Lower leg skin (tissue), 3 donors: ENCODE data around the gene MINDY4.

Experiments
- POLR2A ChIP-seq, 2 donors: fragments of 450-650 bp; IDR thresholded peaks; one replicate each; pipeline ENCODE4 v1.6.1; 2016 to 2017; ENCODE audit warnings: antibody characterized with exemption in 2 of 2, mild to moderate bottlenecking in 1 of 2, moderate library complexity in 1 of 2
- TF ChIP-seq, protein P1 (sequence below), 3 donors: fragments of 450-650 bp; IDR thresholded peaks; one replicate each; pipeline ENCODE4 v1.5.1; 2016; ENCODE audit warnings: antibody characterized with exemption in 3 of 3, mild to moderate bottlenecking in 3 of 3, moderate library complexity in 2 of 3

DNA sequence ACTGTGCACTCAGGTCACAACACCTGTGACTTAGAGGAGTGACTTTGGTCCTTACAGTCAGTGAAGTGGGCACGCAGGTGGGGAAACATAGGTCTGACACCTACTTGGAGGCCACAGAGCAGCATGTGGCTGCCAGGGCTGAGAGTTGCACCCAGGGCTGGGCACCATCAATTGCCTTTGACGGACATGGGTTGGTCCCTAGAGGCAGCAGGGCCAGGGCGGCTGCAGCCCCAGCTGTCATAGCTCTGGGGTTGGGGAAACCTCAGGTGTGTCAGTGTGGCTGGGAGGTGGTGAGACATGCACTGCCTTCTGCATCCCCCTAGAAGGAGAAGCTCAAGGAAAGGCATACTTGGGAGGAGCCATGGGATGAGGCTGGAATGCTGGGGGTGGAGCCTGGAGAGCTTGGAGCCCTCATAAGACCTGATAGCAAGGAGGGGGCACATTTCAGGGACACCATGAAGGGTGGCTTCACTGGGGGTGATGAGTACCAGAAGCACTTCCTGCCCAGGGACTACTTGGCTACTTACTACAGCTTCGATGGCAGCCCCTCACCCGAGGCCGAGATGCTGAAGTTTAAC is 19.4 kb upstream of the MINDY4 start, which contains the start of gene INMT:
- TF ChIP-seq POLR2A (IDR thresholded peaks at IDR 0.05): no peak
- TF ChIP-seq, protein P1, sequence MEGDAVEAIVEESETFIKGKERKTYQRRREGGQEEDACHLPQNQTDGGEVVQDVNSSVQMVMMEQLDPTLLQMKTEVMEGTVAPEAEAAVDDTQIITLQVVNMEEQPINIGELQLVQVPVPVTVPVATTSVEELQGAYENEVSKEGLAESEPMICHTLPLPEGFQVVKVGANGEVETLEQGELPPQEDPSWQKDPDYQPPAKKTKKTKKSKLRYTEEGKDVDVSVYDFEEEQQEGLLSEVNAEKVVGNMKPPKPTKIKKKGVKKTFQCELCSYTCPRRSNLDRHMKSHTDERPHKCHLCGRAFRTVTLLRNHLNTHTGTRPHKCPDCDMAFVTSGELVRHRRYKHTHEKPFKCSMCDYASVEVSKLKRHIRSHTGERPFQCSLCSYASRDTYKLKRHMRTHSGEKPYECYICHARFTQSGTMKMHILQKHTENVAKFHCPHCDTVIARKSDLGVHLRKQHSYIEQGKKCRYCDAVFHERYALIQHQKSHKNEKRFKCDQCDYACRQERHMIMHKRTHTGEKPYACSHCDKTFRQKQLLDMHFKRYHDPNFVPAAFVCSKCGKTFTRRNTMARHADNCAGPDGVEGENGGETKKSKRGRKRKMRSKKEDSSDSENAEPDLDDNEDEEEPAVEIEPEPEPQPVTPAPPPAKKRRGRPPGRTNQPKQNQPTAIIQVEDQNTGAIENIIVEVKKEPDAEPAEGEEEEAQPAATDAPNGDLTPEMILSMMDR (IDR thresholded peaks at IDR 0.05): no peak
